ENCODE data around the gene LRBA.

GRCh38 chr4:150911326-150911725 is 103.8 kb downstream of the LRBA start:
- TF ChIP-seq CTCF (IDR thresholded peaks at IDR 0.05; ENCODE audit: low read depth, low read length, missing input control) (no peak), RAD21 (IDR thresholded peaks at IDR 0.05) (no peak), TAF1 (conservative IDR thresholded peaks at IDR 0.05) (no peak), HNF4A (conservative IDR thresholded peaks at IDR 0.05) (no peak), ZBTB33 (IDR thresholded peaks at IDR 0.05) (no peak), EGR1 (IDR thresholded peaks at IDR 0.05; ENCODE audit: low read depth in 2 of 2) (no peak), FOXA1 (IDR thresholded peaks at IDR 0.05) (no peak)
- TF ChIP-seq, protein P1, sequence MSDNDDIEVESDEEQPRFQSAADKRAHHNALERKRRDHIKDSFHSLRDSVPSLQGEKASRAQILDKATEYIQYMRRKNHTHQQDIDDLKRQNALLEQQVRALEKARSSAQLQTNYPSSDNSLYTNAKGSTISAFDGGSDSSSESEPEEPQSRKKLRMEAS (IDR thresholded peaks at IDR 0.05) = no peak

Data from liver (tissue), 3 donors.